Parathyroid adenoma (tissue), 2 donors: ENCODE results near the gene ZNF441.
"Not testable (repeated sequence)": the region's sequence is repeated elsewhere in the genome, so short reads cannot be mapped to it uniquely, and the experiment has no call there.

Source experiments
- H2AFZ ChIP-seq: fragments of 300-600 bp; sonication (generic); one replicate; pipeline ENCODE4 v1.7.0; 2017; ENCODE audit warnings: antibody characterized with exemption, mild to moderate bottlenecking
- H3K27ac ChIP-seq: fragments of 300-600 bp; sonication (generic); one replicate; pipeline ENCODE4 v1.7.0; 2017
- H3K27me3 ChIP-seq: fragments of 300-600 bp; sonication (generic); one replicate; pipeline ENCODE4 v1.7.0; 2017; ENCODE audit warnings: low read length; ENCODE audit not compliant: control insufficient read depth, insufficient read depth
- H3K36me3 ChIP-seq: fragments of 300-600 bp; sonication (generic); one replicate; pipeline ENCODE4 v1.7.0; 2017; ENCODE audit warnings: low read length; ENCODE audit not compliant: control insufficient read depth, insufficient read depth
- H3K4me1 ChIP-seq: fragments of 300-600 bp; sonication (generic); one replicate; pipeline ENCODE4 v1.7.0; 2017; ENCODE audit warnings: control low read depth
- H3K4me2 ChIP-seq: fragments of 300-600 bp; sonication (generic); one replicate; pipeline ENCODE4 v1.7.0; 2017; ENCODE audit warnings: low read length
- H3K4me3 ChIP-seq: fragments of 300-600 bp; sonication (generic); one replicate; pipeline ENCODE4 v1.7.0; 2017; ENCODE audit warnings: low read depth, low read length
- H3K79me2 ChIP-seq: fragments of 300-600 bp; sonication (generic); one replicate; pipeline ENCODE4 v1.7.0; 2017; ENCODE audit warnings: control low read depth
- H3K9ac ChIP-seq: fragments of 300-600 bp; sonication (generic); one replicate; pipeline ENCODE4 v1.7.0; 2017; ENCODE audit warnings: mild to moderate bottlenecking
- H3K9me3 ChIP-seq: fragments of 300-600 bp; sonication (generic); one replicate; pipeline ENCODE4 v1.7.0; 2017; ENCODE audit warnings: low read length; ENCODE audit not compliant: control insufficient read depth
- CTCF ChIP-seq: fragments of 300-600 bp; sonication (generic); IDR thresholded peaks from one replicate; pipeline ENCODE4 v1.7.0; 2017; ENCODE audit warnings: antibody characterized with exemption, mild to moderate bottlenecking
- donor health status: primary hyperparathyroidism.

Gene ZNF441

GRCh38 chr19:11814029-11814699 lies 47.4 kb downstream of the ZNF441 start, which contains the start of gene ZNF440:
Gene ZNF440 (plus strand): TSS chr19:11814273. CDS start chr19:11814448, 175 bp downstream.
- peak within 1 kb of the TSS; percentile 98 for H3K4me3 ChIP-seq
- peaks cover 22% of the 10 kb centered on the region for H3K4me1 ChIP-seq
- peak within 1 kb of the TSS; percentile 99 for H3K27ac ChIP-seq
- no peak for TF ChIP-seq CTCF
- H3K9me3 ChIP-seq: no peaks in the 10 kb centered on the region
- H2AFZ ChIP-seq: peak within 1 kb of the TSS; percentile 93
- peaks cover 16% of the 10 kb centered on the region for H3K79me2 ChIP-seq
- no peaks in the 10 kb centered on the region for H3K36me3 ChIP-seq
- H3K27me3 ChIP-seq: no peaks in the 10 kb centered on the region
- peak within 1 kb of the TSS; percentile 99 for H3K9ac ChIP-seq
- H3K4me2 ChIP-seq: peak within 1 kb of the TSS; percentile 97

- Histone ChIP-seq H2AFZ (peak overlapping the region; percentile 93), H3K79me2 (peaks cover 16% of the 10 kb centered on the region), H3K27me3 (no peaks in the 10 kb centered on the region), H3K36me3 (no peaks in the 10 kb centered on the region), H3K4me2 (peak overlapping the region; percentile 89), H3K9ac (peak overlapping the region; percentile 99), H3K4me1 (peaks cover 22% of the 10 kb centered on the region), H3K9me3 (no peaks in the 10 kb centered on the region), H3K4me3 (peak overlapping the region; percentile 98), H3K27ac (peak overlapping the region; percentile 99)
- no peak for TF ChIP-seq CTCF
Measured at GRCh38 chr19:11814700-11815035, 47.9 kb downstream of the ZNF441 start.

GRCh38 chr19:11821474-11822109 lies 54.8 kb downstream of the ZNF441 start:
- Histone ChIP-seq H3K4me2 (peak overlapping the region; percentile 52), H2AFZ (no peak overlapping the region), H3K36me3 (no peaks in the 10 kb centered on the region), H3K27me3 (no peaks in the 10 kb centered on the region), H3K9me3 (no peaks in the 10 kb centered on the region), H3K9ac (no peak overlapping the region), H3K79me2 (peaks cover 25% of the 10 kb centered on the region), H3K4me1 (peaks cover 43% of the 10 kb centered on the region), H3K27ac (peak overlapping the region; percentile 95), H3K4me3 (peak overlapping the region; percentile 27)
- TF ChIP-seq CTCF: no peak

- H3K4me2 ChIP-seq, H2AFZ ChIP-seq, H3K9me3 ChIP-seq, H3K27ac ChIP-seq, H3K4me3 ChIP-seq, H3K27me3 ChIP-seq, H3K4me1 ChIP-seq, H3K9ac ChIP-seq: not testable (repeated sequence)
- TF ChIP-seq CTCF: peak; percentile 40
- Histone ChIP-seq H3K36me3 (peaks cover 19% of the 10 kb centered on the region), H3K79me2 (peaks cover 52% of the 10 kb centered on the region)
Measured at GRCh38 chr19:11828957-11829876, 62.4 kb downstream of the ZNF441 start.
